HL-60 (cell line): ENCODE data around the gene ANKK1.

Experiments used
- DNase-seq, 2 experiments: peaks; one replicate each; pipeline ENCODE4 v3.0.0-alpha.2; 2010 to 2020; ENCODE audit warnings: low read depth in 1 of 2, low spot score in 1 of 2
- H3K27ac ChIP-seq: fragments of 250-450 bp; sonication (Bioruptor Pico); replicated peaks from 2 replicates; pipeline ENCODE4 v1.5.1; 2020; ENCODE audit warnings: mild to moderate bottlenecking, moderate library complexity
- H3K27me3 ChIP-seq: fragments of 250-450 bp; sonication (Bioruptor Pico); 2 replicates; pipeline ENCODE4 v1.5.1; 2021; ENCODE audit warnings: mild to moderate bottlenecking, moderate library complexity; ENCODE audit not compliant: insufficient read depth, poor library complexity, severe bottlenecking
- H3K4me3 ChIP-seq: replicated peaks from 2 replicates; pipeline ENCODE4 v1.5.1; 2011; ENCODE audit warnings: mild to moderate bottlenecking, control low read depth, low read length; ENCODE audit not compliant: insufficient read depth
- CTCF ChIP-seq: IDR thresholded peaks from one replicate; pipeline ENCODE4 v1.5.1; 2011; ENCODE audit warnings: low read length, control low read depth, inconsistent platforms; ENCODE audit not compliant: insufficient read depth
- GABPA ChIP-seq: IDR thresholded peaks from 2 replicates; pipeline ENCODE4 v1.6.1; 2012; ENCODE audit warnings: low read depth
- POLR2AphosphoS5 ChIP-seq: IDR thresholded peaks from 2 replicates; pipeline ENCODE4 v1.6.1; 2012; ENCODE audit warnings: low read depth
- REST ChIP-seq: IDR thresholded peaks from 2 replicates; pipeline ENCODE4 v1.6.1; 2012; ENCODE audit warnings: low read depth; ENCODE audit not compliant: insufficient replicate concordance
- SPI1 ChIP-seq: IDR thresholded peaks from 2 replicates; pipeline ENCODE4 v1.6.1; 2012; ENCODE audit warnings: low read depth, mild to moderate bottlenecking, borderline replicate concordance

ANKK1 gene

GRCh38 chr11:113369411-113369810 is 18.2 kb upstream of the ANKK1 start:
- DNase-seq, result no peak
- TF ChIP-seq REST, result no peak
- Histone ChIP-seq H3K27me3 (no peaks in the 10 kb centered on the region), H3K27ac (no peak overlapping the region), H3K4me3 (no peak overlapping the region)

- no peak for TF ChIP-seq REST
- no peak for TF ChIP-seq CTCF
- TF ChIP-seq SPI1, result no peak
- TF ChIP-seq POLR2AphosphoS5, result no peak
- TF ChIP-seq GABPA, result no peak
- Histone ChIP-seq H3K27ac (no peak overlapping the region), H3K27me3 (no peaks in the 10 kb centered on the region), H3K4me3 (no peak overlapping the region)
- DNase-seq, result no peak
Measured at GRCh38 chr11:113370634-113371033, 16.9 kb upstream of the ANKK1 start.

DNA sequence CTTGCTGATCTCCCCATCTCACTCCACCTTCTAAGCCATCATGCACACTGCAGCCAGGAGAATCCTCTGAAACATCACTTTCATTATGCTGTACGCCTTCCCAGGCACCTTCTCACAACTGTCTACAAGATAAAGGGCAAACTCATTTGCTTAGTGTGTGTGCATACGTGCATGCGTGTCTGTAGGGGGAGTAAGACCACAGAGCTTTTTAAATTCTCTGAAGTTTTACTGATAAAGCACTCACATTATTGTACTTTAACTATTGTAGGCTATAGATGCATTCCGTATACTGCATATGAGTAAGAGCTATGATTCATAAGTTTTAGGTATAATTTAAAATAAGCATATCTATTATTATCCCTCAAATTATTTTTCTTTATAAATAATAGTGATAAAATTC is 15.3 kb upstream of the ANKK1 start:
- Histone ChIP-seq H3K27ac (no peak overlapping the region), H3K27me3 (no peaks in the 10 kb centered on the region), H3K4me3 (no peak overlapping the region)
- no peak for DNase-seq
- TF ChIP-seq REST (no peak), POLR2AphosphoS5 (no peak), CTCF (no peak), GABPA (no peak), SPI1 (no peak)

DNA sequence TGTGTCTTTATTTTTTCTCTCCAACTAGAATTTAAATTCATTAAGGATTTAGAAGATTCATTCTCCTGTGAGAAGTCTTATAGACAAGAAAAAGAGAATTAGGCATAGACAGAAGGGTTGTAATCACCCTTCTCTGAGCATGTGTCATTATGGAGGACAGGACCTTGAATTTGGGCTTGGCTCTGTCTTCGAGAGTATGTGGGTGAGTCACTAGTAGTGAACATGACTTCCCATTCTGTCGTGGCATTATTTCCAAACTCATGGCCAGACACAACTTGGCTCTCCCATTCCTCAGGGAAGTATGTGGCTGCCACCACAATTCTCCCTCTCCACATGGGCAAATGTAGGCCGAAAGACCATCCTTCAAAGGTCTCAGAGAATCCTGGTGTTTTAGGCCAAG is 14.3 kb upstream of the ANKK1 start:
- no peak for TF ChIP-seq REST
- TF ChIP-seq GABPA, result no peak
- TF ChIP-seq SPI1, result no peak
- no peak for TF ChIP-seq POLR2AphosphoS5
- TF ChIP-seq CTCF, result no peak

More for the DNA sequence above, 14.3 kb upstream of the ANKK1 start:
- no peak overlapping the region for H3K27ac ChIP-seq
- H3K27me3 ChIP-seq, result no peaks in the 10 kb centered on the region
- DNase-seq, result no peak
- H3K4me3 ChIP-seq, result no peak overlapping the region
